Measurements from ENCODE around the gene ZACN.

- TF ChIP-seq CTCF (IDR thresholded peaks at IDR 0.05 in 8 of 11, conservative IDR thresholded peaks at IDR 0.05 in 3 of 11) = no peak
- no peak for TF ChIP-seq POLR2AphosphoS5 (IDR thresholded peaks at IDR 0.05)
Observed at GRCh38 chr17:76056882-76057281, 22.1 kb upstream of the ZACN start.
